KMS-11 (cell line): ENCODE data around the gene RAD51B.

ENCODE experiments used
- H2AFZ ChIP-seq: fragments of 200-600 bp; sonication (generic); 2 replicates; pipeline ENCODE4 v1.6.1; 2016; ENCODE audit warnings: antibody characterized with exemption, mixed run types, low read depth
- H3K27ac ChIP-seq: fragments of 200-600 bp; sonication (generic); 2 replicates; pipeline ENCODE4 v1.6.1; 2016; ENCODE audit warnings: mild to moderate bottlenecking, mixed run types
- H3K27me3 ChIP-seq: fragments of 200-600 bp; sonication (generic); 2 replicates; pipeline ENCODE4 v1.6.1; 2017; ENCODE audit warnings: mild to moderate bottlenecking, low read depth, mixed run types, moderate library complexity; ENCODE audit not compliant: insufficient read depth
- H3K36me3 ChIP-seq: fragments of 200-600 bp; sonication (generic); 2 replicates; pipeline ENCODE4 v1.6.1; 2017; ENCODE audit warnings: mild to moderate bottlenecking, mixed run types; ENCODE audit not compliant: insufficient read depth
- H3K4me1 ChIP-seq: fragments of 200-600 bp; sonication (generic); 2 replicates; pipeline ENCODE4 v1.6.1; 2016; ENCODE audit warnings: mild to moderate bottlenecking, low read depth, mixed run types; ENCODE audit not compliant: poor library complexity, severe bottlenecking
- H3K4me2 ChIP-seq: fragments of 200-600 bp; sonication (generic); 2 replicates; pipeline ENCODE4 v1.7.0; 2016; ENCODE audit warnings: mild to moderate bottlenecking, mixed run types
- H3K4me3 ChIP-seq: fragments of 200-600 bp; sonication (generic); IDR thresholded peaks from 2 replicates; pipeline ENCODE4 v1.6.1; 2017; ENCODE audit warnings: low read depth, low read length, mixed read lengths; ENCODE audit not compliant: insufficient read depth
- H3K79me2 ChIP-seq: fragments of 200-600 bp; sonication (generic); 2 replicates; pipeline ENCODE4 v1.6.1; 2016; ENCODE audit warnings: low read depth, mixed run types; ENCODE audit not compliant: insufficient read depth
- H3K9ac ChIP-seq: fragments of 200-600 bp; sonication (generic); 2 replicates; pipeline ENCODE4 v1.6.1; 2016; ENCODE audit warnings: mild to moderate bottlenecking, mixed run types
- H4K20me1 ChIP-seq: fragments of 200-600 bp; sonication (generic); 2 replicates; pipeline ENCODE4 v1.6.1; 2016; ENCODE audit warnings: mild to moderate bottlenecking, mixed run types; ENCODE audit not compliant: insufficient read depth
- TF ChIP-seq, protein P1 (sequence below): fragments of 200-600 bp; sonication (generic); conservative IDR thresholded peaks from 2 replicates; pipeline ENCODE4 v1.6.1; 2017; ENCODE audit warnings: low read depth, mild to moderate bottlenecking, antibody characterized with exemption, low read length, moderate library complexity, mixed read lengths

RAD51B gene

GRCh38 chr14:68657300-68658028 is 837.9 kb downstream of the RAD51B start:
- no peak overlapping the region for H3K4me3 ChIP-seq
- TF ChIP-seq, protein P1, sequence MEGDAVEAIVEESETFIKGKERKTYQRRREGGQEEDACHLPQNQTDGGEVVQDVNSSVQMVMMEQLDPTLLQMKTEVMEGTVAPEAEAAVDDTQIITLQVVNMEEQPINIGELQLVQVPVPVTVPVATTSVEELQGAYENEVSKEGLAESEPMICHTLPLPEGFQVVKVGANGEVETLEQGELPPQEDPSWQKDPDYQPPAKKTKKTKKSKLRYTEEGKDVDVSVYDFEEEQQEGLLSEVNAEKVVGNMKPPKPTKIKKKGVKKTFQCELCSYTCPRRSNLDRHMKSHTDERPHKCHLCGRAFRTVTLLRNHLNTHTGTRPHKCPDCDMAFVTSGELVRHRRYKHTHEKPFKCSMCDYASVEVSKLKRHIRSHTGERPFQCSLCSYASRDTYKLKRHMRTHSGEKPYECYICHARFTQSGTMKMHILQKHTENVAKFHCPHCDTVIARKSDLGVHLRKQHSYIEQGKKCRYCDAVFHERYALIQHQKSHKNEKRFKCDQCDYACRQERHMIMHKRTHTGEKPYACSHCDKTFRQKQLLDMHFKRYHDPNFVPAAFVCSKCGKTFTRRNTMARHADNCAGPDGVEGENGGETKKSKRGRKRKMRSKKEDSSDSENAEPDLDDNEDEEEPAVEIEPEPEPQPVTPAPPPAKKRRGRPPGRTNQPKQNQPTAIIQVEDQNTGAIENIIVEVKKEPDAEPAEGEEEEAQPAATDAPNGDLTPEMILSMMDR, result no peak
- no peaks in the 10 kb centered on the region for H3K27me3 ChIP-seq
- H2AFZ ChIP-seq, result no peak overlapping the region
- no peak overlapping the region for H3K27ac ChIP-seq
- no peak overlapping the region for H3K9ac ChIP-seq
- H3K4me1 ChIP-seq, result no peaks in the 10 kb centered on the region
- no peaks in the 10 kb centered on the region for H3K79me2 ChIP-seq
- H3K4me2 ChIP-seq, result no peak overlapping the region
- H3K36me3 ChIP-seq, result no peaks in the 10 kb centered on the region
- H4K20me1 ChIP-seq, result no peaks in the 10 kb centered on the region

DNA sequence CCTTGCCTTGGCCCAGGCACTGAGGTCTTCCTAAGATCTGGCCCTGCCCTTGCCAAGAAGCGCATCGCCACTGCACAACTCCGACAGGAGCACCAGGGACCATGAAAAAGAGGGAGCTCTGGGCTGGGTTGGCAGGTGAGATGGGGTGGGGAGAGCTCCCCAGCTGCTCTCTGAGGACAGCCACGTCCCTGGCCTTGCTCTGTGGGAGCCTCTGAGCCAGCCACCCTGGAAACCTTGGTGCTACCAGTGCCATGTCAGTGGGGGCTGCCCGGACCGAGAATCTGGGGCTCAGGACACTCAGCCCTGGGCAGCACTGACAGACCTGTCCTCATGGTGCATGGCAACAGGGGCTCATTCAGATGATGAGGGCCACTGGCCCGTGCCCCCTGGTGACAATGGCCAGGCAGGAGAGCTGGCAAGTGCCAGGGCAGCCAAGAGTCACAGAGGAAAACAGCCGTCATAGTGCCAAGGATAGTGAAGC is 838.5 kb downstream of the RAD51B start:
- no peaks in the 10 kb centered on the region for H3K79me2 ChIP-seq
- no peak overlapping the region for H3K27ac ChIP-seq
- H4K20me1 ChIP-seq, result no peaks in the 10 kb centered on the region
- H3K4me3 ChIP-seq, result no peak overlapping the region
- H3K4me1 ChIP-seq, result no peaks in the 10 kb centered on the region
- no peak overlapping the region for H3K4me2 ChIP-seq
- H3K9ac ChIP-seq, result no peak overlapping the region
- H2AFZ ChIP-seq, result no peak overlapping the region
- TF ChIP-seq, protein P1, result no peak
- no peaks in the 10 kb centered on the region for H3K36me3 ChIP-seq
- H3K27me3 ChIP-seq, result no peaks in the 10 kb centered on the region

DNA sequence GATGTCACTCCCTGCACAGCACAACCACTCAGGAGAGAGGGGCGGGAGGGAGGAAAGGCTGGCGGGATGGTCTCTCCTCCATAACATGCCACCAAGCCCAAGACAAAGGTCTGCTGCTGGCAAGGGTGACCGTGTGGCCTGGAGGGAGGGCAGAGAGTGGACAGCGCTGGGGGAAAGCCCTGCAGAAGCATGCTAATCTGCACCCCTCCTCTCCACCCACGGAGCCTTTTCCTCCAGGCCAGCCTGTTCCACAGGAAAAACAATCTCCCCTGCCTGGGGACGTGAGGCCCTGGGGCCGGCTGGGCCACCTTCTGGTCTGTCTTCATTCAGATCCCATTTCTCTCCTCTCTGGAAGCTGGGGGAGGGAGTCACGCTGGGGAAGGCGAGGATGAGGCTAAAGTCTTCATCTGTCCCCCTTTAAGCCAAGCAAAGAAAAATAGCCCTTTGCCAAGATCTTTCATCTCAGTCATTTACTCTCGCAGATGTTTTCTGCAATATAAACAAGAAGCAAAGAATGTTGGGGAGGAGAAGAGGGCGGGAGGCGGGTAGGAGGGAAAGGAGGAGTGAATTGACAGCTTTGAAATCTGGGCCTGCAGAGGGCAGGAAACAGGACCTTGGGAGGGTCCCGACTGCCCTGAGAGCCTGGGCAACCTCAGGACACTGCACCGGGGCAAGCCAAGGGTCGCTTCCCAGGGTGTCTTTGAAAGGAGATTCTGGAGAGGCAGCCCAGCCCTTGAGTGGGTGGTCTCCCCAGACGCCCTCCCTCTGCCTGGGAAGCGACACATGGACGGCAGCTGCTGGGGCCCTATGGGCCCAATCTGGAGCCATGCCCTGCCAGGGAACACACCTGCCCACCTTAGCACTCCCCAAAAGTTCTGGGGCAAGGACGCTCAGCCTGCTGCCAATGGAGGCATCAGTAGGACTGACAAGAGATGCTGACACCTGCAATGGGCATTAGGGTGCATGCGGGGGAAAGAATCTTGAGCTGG is 839.7 kb downstream of the RAD51B start:
- H3K4me2 ChIP-seq, result no peak overlapping the region
- H3K9ac ChIP-seq, result no peak overlapping the region
- H3K27ac ChIP-seq, result no peak overlapping the region
- no peaks in the 10 kb centered on the region for H3K27me3 ChIP-seq
- H2AFZ ChIP-seq, result no peak overlapping the region
- TF ChIP-seq, protein P1, result no peak
- no peaks in the 10 kb centered on the region for H3K4me1 ChIP-seq
- H3K36me3 ChIP-seq, result no peaks in the 10 kb centered on the region
- no peaks in the 10 kb centered on the region for H4K20me1 ChIP-seq
- no peaks in the 10 kb centered on the region for H3K79me2 ChIP-seq
- H3K4me3 ChIP-seq, result no peak overlapping the region

DNA sequence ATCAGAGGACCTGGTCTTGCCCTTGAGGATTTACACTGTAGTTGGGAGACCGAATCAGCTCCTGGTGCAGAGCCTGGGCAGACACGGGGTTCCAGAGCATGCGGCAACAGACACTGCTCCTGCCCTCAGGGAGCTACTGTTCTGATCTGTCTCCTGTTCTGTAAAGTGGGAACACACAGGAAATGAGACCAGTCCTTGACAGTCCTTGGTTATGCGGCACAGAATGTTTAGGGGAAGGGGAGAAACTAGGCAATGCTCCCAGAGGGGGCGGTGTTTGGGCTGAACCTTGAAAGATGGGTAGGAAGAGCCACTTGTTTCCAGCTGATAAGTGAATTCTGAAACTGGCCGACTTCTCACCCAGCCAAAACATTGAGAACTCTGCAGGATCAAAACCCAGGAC is 840.9 kb downstream of the RAD51B start:
- Histone ChIP-seq H3K27me3 (no peaks in the 10 kb centered on the region), H3K4me2 (no peak overlapping the region), H4K20me1 (no peaks in the 10 kb centered on the region), H2AFZ (no peak overlapping the region), H3K79me2 (no peaks in the 10 kb centered on the region), H3K36me3 (no peaks in the 10 kb centered on the region), H3K27ac (no peak overlapping the region), H3K4me1 (no peaks in the 10 kb centered on the region), H3K4me3 (no peak overlapping the region), H3K9ac (no peak overlapping the region)
- TF ChIP-seq, protein P1, result no peak
